Gastroesophageal sphincter (tissue), 4 donors: Measurements from ENCODE around the gene GRIP1. TPM values are rescaled to one million over a fixed set of nuclear protein-coding genes. Genes with fewer than 3 reads are reported as not detected.

Experiments used
- ATAC-seq: fragments of 150-250 bp; one replicate; pipeline ENCODE4 v1.9.1; 2016; ENCODE audit warnings: mild to moderate bottlenecking, moderate library complexity
- H3K27ac ChIP-seq, 4 donors: fragments of 200-600 bp; sonication (generic) in 3 of 4; 1 replicate in 3 of 4; 2 replicates in 1 of 4; pipeline ENCODE4 v1.5.1; 2016 to 2019
- H3K27me3 ChIP-seq: fragments of 200-600 bp; sonication (generic); one replicate; pipeline ENCODE4 v1.5.1; 2019
- H3K36me3 ChIP-seq, 2 donors: fragments of 200-600 bp; sonication (generic); one replicate each; pipeline ENCODE4 v1.5.1; 2019; ENCODE audit warnings: control low read depth in 1 of 2
- H3K4me1 ChIP-seq, 3 donors: fragments of 200-600 bp; sonication (generic); 1 replicate in 2 of 3; 2 replicates in 1 of 3; pipeline ENCODE4 v1.5.1; 2016 to 2019; ENCODE audit warnings: control low read depth in 2 of 3
- H3K4me3 ChIP-seq, 2 donors: fragments of 200-600 bp; sonication (generic); one replicate each; pipeline ENCODE4 v1.5.1; 2019; ENCODE audit warnings: mild to moderate bottlenecking in 1 of 2, moderate library complexity in 1 of 2
- H3K9me3 ChIP-seq, 3 donors: fragments of 200-600 bp; sonication (generic); one replicate each; pipeline ENCODE4 v1.5.1; 2017 to 2019; ENCODE audit warnings: control low read depth in 2 of 3
- CTCF ChIP-seq, 4 experiments: fragments of 200-600 bp in 2 of 4; fragments of 450-650 bp in 2 of 4; sonication (generic) in 1 of 4; IDR thresholded peaks; one replicate each; pipeline ENCODE4 v1.5.1; 2017 to 2019; ENCODE audit warnings: antibody characterized with exemption in 4 of 4, mild to moderate bottlenecking in 2 of 4, moderate library complexity in 2 of 4
- EP300 ChIP-seq: sonication (generic); formaldehyde crosslinking; IDR thresholded peaks from one replicate; pipeline ENCODE4 v1.6.1; 2017; ENCODE audit warnings: antibody characterized with exemption, mild to moderate bottlenecking
- POLR2A ChIP-seq, 2 donors: fragments of 450-650 bp; IDR thresholded peaks; one replicate each; pipeline ENCODE4 v1.6.1; 2017; ENCODE audit warnings: antibody characterized with exemption in 2 of 2, mild to moderate bottlenecking in 2 of 2, moderate library complexity in 1 of 2
- POLR2AphosphoS5 ChIP-seq: sonication (generic); formaldehyde crosslinking; IDR thresholded peaks from one replicate; pipeline ENCODE4 v1.6.1; 2017; ENCODE audit warnings: antibody characterized with exemption
- WGBS, 2 donors: methylation state at CpG; one replicate each; pipeline ENCODE4 v1.1.5; 2018; ENCODE audit warnings: low coverage in 1 of 2; 5-methylcytosine and 5-hydroxymethylcytosine counted together
- total RNA-seq, 4 donors: library from RNA; depleted of rRNA; stranded (reverse); fragments of >200 nt; gene quantifications; one replicate each; pipeline ENCODE4 v1.1.0, GENCODE V29; 2016

GRIP1 gene
- total RNA-seq, 4 donors from 2014 or later = 6.8 to 17.8 (median 11.6) TPM

DNA sequence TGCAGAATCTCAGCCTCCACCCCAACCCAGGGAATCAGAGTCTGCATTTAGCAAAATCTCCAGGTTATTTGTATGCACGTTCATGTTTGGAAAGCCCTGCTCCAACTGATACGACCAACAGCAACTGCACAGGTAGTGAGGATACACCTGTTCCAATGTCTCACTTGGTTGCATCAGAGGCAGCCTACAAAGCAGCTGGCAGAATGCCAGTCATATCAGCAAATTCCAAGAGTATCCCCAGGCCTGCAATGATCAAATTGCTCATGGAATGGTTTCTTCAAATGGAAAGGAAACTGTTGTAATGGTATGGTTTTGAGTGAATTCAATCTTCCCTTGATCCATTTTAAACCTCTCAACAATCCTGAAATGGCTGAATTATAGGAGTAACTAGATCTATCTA, 75.4 kb downstream of the GRIP1 start:
- TF ChIP-seq EP300 (no peak), CTCF (IDR thresholded peaks at IDR 0.05) (no peak), POLR2A (IDR thresholded peaks at IDR 0.05) (no peak), POLR2AphosphoS5 (no peak)
- no peak overlapping the region for H3K27ac ChIP-seq
- no peak overlapping the region for H3K4me3 ChIP-seq
- H3K27me3 ChIP-seq = no peaks in the 10 kb centered on the region
- 67% methylated on average over 1 of the region's 2 CpGs; no CpG with 5 or more reads in 1 of the 2 donors for WGBS, 2 donors
- no peak for ATAC-seq
- no peaks in the 10 kb centered on the region for H3K9me3 ChIP-seq
- no peaks in the 10 kb centered on the region for H3K36me3 ChIP-seq
- no peaks in the 10 kb centered on the region for H3K4me1 ChIP-seq

GRCh38 chr12:66602483-66603143, 76.3 kb downstream of the GRIP1 start:
- Histone ChIP-seq H3K27me3 (no peaks in the 10 kb centered on the region), H3K36me3 (no peaks in the 10 kb centered on the region), H3K9me3 (no peaks in the 10 kb centered on the region), H3K4me1 (no peaks in the 10 kb centered on the region), H3K27ac (no peak overlapping the region), H3K4me3 (no peak overlapping the region)
- WGBS, 2 donors = 40 to 63% methylated on average over 1 of the region's 1 CpG
- TF ChIP-seq CTCF (IDR thresholded peaks at IDR 0.05) (no peak), POLR2A (IDR thresholded peaks at IDR 0.05) (no peak), POLR2AphosphoS5 (no peak), EP300 (no peak)
- ATAC-seq = no peak

- Histone ChIP-seq H3K27me3 (no peaks in the 10 kb centered on the region), H3K4me1 (no peaks in the 10 kb centered on the region), H3K4me3 (no peak overlapping the region), H3K36me3 (no peaks in the 10 kb centered on the region), H3K9me3 (no peaks in the 10 kb centered on the region), H3K27ac (no peak overlapping the region)
- 69 to 92% methylated on average over 2 of the region's 2 CpGs for WGBS, 2 donors
- no peak for ATAC-seq
- no peak for TF ChIP-seq EP300
- TF ChIP-seq POLR2A (IDR thresholded peaks at IDR 0.05) = no peak
- TF ChIP-seq POLR2AphosphoS5 = no peak
- TF ChIP-seq CTCF (IDR thresholded peaks at IDR 0.05) = no peak
Observed at GRCh38 chr12:66600903-66601302, 78.0 kb downstream of the GRIP1 start.

DNA sequence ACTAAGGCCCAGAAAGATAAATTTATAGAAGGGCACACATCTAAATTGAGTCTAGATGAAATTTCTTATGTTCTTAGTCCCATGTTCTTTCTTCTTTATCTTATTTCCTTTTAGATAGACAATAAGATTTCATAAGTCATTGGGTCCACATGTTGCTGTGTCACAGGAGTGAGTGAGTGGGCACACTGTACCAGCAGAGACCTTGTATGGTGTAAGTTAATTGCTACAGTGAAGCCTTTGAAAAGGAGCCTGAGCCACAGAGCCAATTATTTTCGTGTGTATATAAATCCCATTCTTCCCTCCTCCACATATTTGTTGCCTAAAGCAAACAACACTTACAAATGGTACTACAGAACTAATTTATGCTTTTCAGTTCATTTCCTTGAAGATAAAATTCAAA, 79.1 kb downstream of the GRIP1 start:
- H3K27me3 ChIP-seq = no peaks in the 10 kb centered on the region
- H3K4me1 ChIP-seq = no peaks in the 10 kb centered on the region
- no peak overlapping the region for H3K4me3 ChIP-seq
- TF ChIP-seq POLR2AphosphoS5 (no peak), POLR2A (IDR thresholded peaks at IDR 0.05) (no peak), EP300 (no peak), CTCF (IDR thresholded peaks at IDR 0.05) (no peak)
- no peaks in the 10 kb centered on the region for H3K36me3 ChIP-seq
- no peak overlapping the region for H3K27ac ChIP-seq
- H3K9me3 ChIP-seq = no peaks in the 10 kb centered on the region
- WGBS, 2 donors = 33 to 79% methylated on average over 1 of the region's 1 CpG
- ATAC-seq = no peak

- no peaks in the 10 kb centered on the region for H3K36me3 ChIP-seq
- 41 to 48% methylated on average over 2 of the region's 2 CpGs for WGBS, 2 donors
- H3K27ac ChIP-seq = no peak overlapping the region
- H3K4me1 ChIP-seq = no peaks in the 10 kb centered on the region
- H3K9me3 ChIP-seq = no peaks in the 10 kb centered on the region
- no peak overlapping the region for H3K4me3 ChIP-seq
- no peak for TF ChIP-seq EP300
- no peak for TF ChIP-seq POLR2A (IDR thresholded peaks at IDR 0.05)
- TF ChIP-seq CTCF (IDR thresholded peaks at IDR 0.05) = no peak
- TF ChIP-seq POLR2AphosphoS5 = no peak
- no peak for ATAC-seq
- no peaks in the 10 kb centered on the region for H3K27me3 ChIP-seq
Observed at GRCh38 chr12:66598608-66599007, 80.3 kb downstream of the GRIP1 start.
